ENCODE measurements around the gene TIMP2. TPM values are rescaled to one million over a fixed set of nuclear protein-coding genes. Genes with fewer than 3 reads are reported as not detected.
A peak's percentile ranks its signal among the peaks of the same experiment; 100 is the strongest.

TIMP2 gene
- total and polyA plus RNA-seq, 2 of the 13 experiments (the other 11 are each of a cell fraction or from before 2014, with no cell fraction given) = 3.8 to 8.5 TPM

GRCh38 chr17:78962345-78962983 lies 37.3 kb upstream of the TIMP2 start (continued):
- TF ChIP-seq KLF6 (CRISPR knock-in tag; IDR thresholded peaks at IDR 0.05) = 0 out of 2 replicates have a peak, but pooled peaks have one; percentile 45
- no peak for TF ChIP-seq ZBTB2 (CRISPR knock-in tag; IDR thresholded peaks at IDR 0.05; ENCODE audit: low read depth)
- peak in 1 of 2 experiments; percentile 60; a peak in 1 of 4 replicates for TF ChIP-seq KLF16 (CRISPR knock-in tag; IDR thresholded peaks at IDR 0.05)
- TF ChIP-seq CEBPB (IDR thresholded peaks at IDR 0.05; ENCODE audit: borderline replicate concordance, low read depth, low read length) = peak; percentile 77; the same call in 1 of the 2 replicates
- TF ChIP-seq ZNF34 (CRISPR knock-in tag; IDR thresholded peaks at IDR 0.05; ENCODE audit: borderline replicate concordance) = no peak
- TF ChIP-seq ZNF883 (CRISPR knock-in tag; IDR thresholded peaks at IDR 0.05; ENCODE audit: not compliant biosample characterization) = peak; percentile 38
- TF ChIP-seq SP5 (CRISPR knock-in tag; IDR thresholded peaks at IDR 0.05; ENCODE audit: borderline replicate concordance, low read depth) = peak; percentile 95
- TF ChIP-seq ZBTB4 (CRISPR knock-in tag; IDR thresholded peaks at IDR 0.05; ENCODE audit: borderline replicate concordance) = no peak
- TF ChIP-seq ZNF510 (CRISPR knock-in tag; IDR thresholded peaks at IDR 0.05; ENCODE audit: low read depth) = peak; percentile 79; the same call in 1 of the 2 replicates
- TF ChIP-seq ZNF891 (CRISPR knock-in tag; IDR thresholded peaks at IDR 0.05) = peak; percentile 14; the same call in 1 of the 2 replicates
- TF ChIP-seq RNF2 (conservative IDR thresholded peaks at IDR 0.05; ENCODE audit: low read depth) = peak; percentile 87
- TF ChIP-seq ETV5 (CRISPR knock-in tag; IDR thresholded peaks at IDR 0.05; ENCODE audit: borderline replicate concordance) = peak; percentile 76; the same call in 1 of the 2 replicates
- no peak for TF ChIP-seq NKX3-1 (CRISPR knock-in tag; IDR thresholded peaks at IDR 0.05)
- TF ChIP-seq ZNF782 (CRISPR knock-in tag; IDR thresholded peaks at IDR 0.05; ENCODE audit: borderline replicate concordance) = peak; percentile 22; the same call in 1 of the 2 replicates
- no peak for TF ChIP-seq ZNF234 (CRISPR knock-in tag; conservative IDR thresholded peaks at IDR 0.05)
- TF ChIP-seq ZFP37 (CRISPR knock-in tag; IDR thresholded peaks at IDR 0.05; ENCODE audit: borderline replicate concordance) = no peak
- TF ChIP-seq KAT7 (CRISPR knock-in tag; IDR thresholded peaks at IDR 0.05; ENCODE audit: borderline replicate concordance) = peak; percentile 24; the same call in 1 of the 2 replicates
- no peak for TF ChIP-seq GABPA (IDR thresholded peaks at IDR 0.05; ENCODE audit: low read depth, low read length)
- peak; percentile 51 for TF ChIP-seq GABPA (CRISPR knock-in tag; IDR thresholded peaks at IDR 0.05; ENCODE audit: low read depth)
- peak; percentile 58; the same call in 1 of the 2 replicates for TF ChIP-seq ZNF572 (CRISPR knock-in tag; IDR thresholded peaks at IDR 0.05)
- no peak for TF ChIP-seq ARID2 (CRISPR knock-in tag; IDR thresholded peaks at IDR 0.05; ENCODE audit: borderline replicate concordance)
- TF ChIP-seq ZNF703 (CRISPR knock-in tag; IDR thresholded peaks at IDR 0.05; ENCODE audit: borderline replicate concordance) = 0 out of 2 replicates have a peak, but pooled peaks have one; percentile 6
- TF ChIP-seq SNAPC2 (CRISPR knock-in tag; IDR thresholded peaks at IDR 0.05) = 0 out of 2 replicates have a peak, but pooled peaks have one; percentile 72
- TF ChIP-seq FOXP1 (IDR thresholded peaks at IDR 0.05) = no peak
- TF ChIP-seq FOXP1 (CRISPR knock-in tag; IDR thresholded peaks at IDR 0.05) = peak; percentile 71
- peak; percentile 80 for TF ChIP-seq MED1 (CRISPR knock-in tag; IDR thresholded peaks at IDR 0.05)
- TF ChIP-seq ZNF615 (CRISPR knock-in tag; IDR thresholded peaks at IDR 0.05; ENCODE audit: borderline replicate concordance) = no peak
- no peak for TF ChIP-seq ZNF468 (CRISPR knock-in tag; IDR thresholded peaks at IDR 0.05)
